ENCODE results near the gene SLC28A2.

SLC28A2 gene

GRCh38 chr15:45259796-45260195 lies 7.8 kb downstream of the SLC28A2 start:
- TF ChIP-seq, protein P1, sequence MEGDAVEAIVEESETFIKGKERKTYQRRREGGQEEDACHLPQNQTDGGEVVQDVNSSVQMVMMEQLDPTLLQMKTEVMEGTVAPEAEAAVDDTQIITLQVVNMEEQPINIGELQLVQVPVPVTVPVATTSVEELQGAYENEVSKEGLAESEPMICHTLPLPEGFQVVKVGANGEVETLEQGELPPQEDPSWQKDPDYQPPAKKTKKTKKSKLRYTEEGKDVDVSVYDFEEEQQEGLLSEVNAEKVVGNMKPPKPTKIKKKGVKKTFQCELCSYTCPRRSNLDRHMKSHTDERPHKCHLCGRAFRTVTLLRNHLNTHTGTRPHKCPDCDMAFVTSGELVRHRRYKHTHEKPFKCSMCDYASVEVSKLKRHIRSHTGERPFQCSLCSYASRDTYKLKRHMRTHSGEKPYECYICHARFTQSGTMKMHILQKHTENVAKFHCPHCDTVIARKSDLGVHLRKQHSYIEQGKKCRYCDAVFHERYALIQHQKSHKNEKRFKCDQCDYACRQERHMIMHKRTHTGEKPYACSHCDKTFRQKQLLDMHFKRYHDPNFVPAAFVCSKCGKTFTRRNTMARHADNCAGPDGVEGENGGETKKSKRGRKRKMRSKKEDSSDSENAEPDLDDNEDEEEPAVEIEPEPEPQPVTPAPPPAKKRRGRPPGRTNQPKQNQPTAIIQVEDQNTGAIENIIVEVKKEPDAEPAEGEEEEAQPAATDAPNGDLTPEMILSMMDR (IDR thresholded peaks at IDR 0.05; ENCODE audit: borderline replicate concordance, control extremely low read depth, extremely low read depth, insufficient read depth, missing control alignments) = no peak
- in situ Hi-C loops (cut with MboI; ENCODE audit: low sequenced_read_pairs, unreplicated experiment) = no loop called here
- DNase-seq (ENCODE audit: low spot score) = no peak

DNA sequence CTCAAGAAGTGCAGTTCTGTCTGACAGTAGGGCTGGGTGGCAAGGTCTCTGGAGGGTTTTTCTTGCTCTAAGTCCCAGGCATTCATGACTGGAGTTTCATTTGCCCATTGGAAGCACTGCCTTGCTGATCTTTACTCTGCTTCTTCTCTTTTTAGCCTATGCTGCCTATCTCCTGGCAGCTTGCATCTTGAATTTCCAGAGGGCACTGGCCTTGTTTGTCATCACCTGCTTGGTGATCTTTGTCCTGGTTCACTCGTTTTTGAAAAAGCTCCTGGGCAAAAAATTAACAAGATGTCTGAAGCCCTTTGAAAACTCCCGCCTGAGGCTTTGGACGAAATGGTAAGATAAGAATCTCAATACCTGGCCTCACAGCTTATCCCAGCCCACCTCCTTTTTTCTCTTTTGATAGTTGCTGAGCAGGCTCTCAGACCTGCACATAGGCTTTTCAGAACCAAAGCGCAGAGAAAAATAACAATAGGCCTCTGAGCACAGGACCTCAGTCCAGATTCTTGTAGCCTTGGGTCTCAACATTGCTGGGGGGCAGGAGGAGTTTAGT lies 10.9 kb downstream of the SLC28A2 start:
- TF ChIP-seq, protein P1 (IDR thresholded peaks at IDR 0.05; ENCODE audit: borderline replicate concordance, control extremely low read depth, extremely low read depth, insufficient read depth, missing control alignments) = no peak
- in situ Hi-C loops (cut with MboI; ENCODE audit: low sequenced_read_pairs, unreplicated experiment) = no loop called here
- DNase-seq (ENCODE audit: low spot score) = no peak

DNA sequence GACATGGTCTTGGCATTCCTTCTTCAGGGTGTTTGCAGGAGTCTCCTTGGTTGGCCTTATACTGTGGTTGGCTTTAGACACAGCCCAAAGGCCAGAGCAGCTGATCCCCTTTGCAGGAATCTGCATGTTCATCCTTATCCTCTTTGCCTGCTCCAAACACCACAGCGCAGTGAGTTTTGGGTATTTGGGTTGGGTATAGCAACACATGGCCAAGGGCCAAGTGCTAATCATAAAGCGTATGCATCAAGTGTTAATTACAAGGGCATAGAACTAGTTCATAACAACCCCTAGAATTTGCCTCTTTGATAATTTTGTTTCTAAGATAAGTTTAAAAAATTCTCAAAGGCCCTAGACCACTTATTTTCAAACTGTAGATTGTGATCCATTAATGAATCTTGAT lies 11.8 kb downstream of the SLC28A2 start:
- no peak for DNase-seq (ENCODE audit: low spot score)
- in situ Hi-C loops (cut with MboI; ENCODE audit: low sequenced_read_pairs, unreplicated experiment) = no loop called here
- TF ChIP-seq, protein P1 (IDR thresholded peaks at IDR 0.05; ENCODE audit: borderline replicate concordance, control extremely low read depth, extremely low read depth, insufficient read depth, missing control alignments) = no peak

- no peak for DNase-seq (ENCODE audit: low spot score)
- in situ Hi-C loops (cut with MboI; ENCODE audit: low sequenced_read_pairs, unreplicated experiment) = no loop called here
- TF ChIP-seq, protein P1 (IDR thresholded peaks at IDR 0.05; ENCODE audit: borderline replicate concordance, control extremely low read depth, extremely low read depth, insufficient read depth, missing control alignments) = no peak
Measured at GRCh38 chr15:45265506-45265905, 13.5 kb downstream of the SLC28A2 start.

- no peak for DNase-seq (ENCODE audit: low spot score)
- in situ Hi-C loops (cut with MboI; ENCODE audit: low sequenced_read_pairs, unreplicated experiment) = no loop called here
- TF ChIP-seq, protein P1 (IDR thresholded peaks at IDR 0.05; ENCODE audit: borderline replicate concordance, control extremely low read depth, extremely low read depth, insufficient read depth, missing control alignments) = no peak
Measured at GRCh38 chr15:45268135-45268534, 16.1 kb downstream of the SLC28A2 start.

GRCh38 chr15:45274636-45275380 lies 22.8 kb downstream of the SLC28A2 start:
- DNase-seq (ENCODE audit: low spot score) = no peak
- in situ Hi-C loops (cut with MboI; ENCODE audit: low sequenced_read_pairs, unreplicated experiment) = no loop called here
- TF ChIP-seq, protein P1 (IDR thresholded peaks at IDR 0.05; ENCODE audit: borderline replicate concordance, control extremely low read depth, extremely low read depth, insufficient read depth, missing control alignments) = no peak

All from GM13976 (cell line).